ENCODE results near the gene VAX1. TPM values are rescaled to one million over a fixed set of nuclear protein-coding genes. Genes with fewer than 3 reads are reported as not detected.
"Not testable (repeated sequence)": the region's sequence is repeated elsewhere in the genome, so short reads cannot be mapped to it uniquely, and the experiment has no call there.

VAX1 gene
- polyA plus RNA-seq, 6 donors from 2014 or later = not detected

DNA sequence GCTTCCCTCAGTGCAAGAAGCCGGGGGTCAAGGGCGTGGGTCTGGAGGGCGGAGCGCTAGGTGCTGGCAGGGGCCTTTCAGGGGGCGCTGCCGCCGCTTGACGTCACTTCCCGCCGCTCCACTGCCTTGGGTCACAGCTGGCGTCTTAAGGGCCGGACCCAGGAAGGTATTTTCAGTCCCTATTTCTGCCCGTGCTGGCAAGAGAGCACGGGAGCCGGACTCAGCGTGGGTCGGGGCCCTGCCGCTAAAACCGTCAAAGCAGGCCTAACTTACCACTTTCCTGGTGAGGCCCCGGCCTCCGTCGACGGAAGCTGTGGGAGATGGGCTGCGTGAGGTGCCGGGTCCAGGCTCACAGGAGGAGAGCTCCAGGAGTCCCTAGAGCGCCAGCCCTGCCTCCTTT is 12.0 kb downstream of the VAX1 start:
- Mint-ChIP-seq H3K27me3 (peaks cover 48 to 52% (median 49%) of the 10 kb centered on the region in 3 donors), H3K27ac (no peak overlapping the region), H3K4me1 (peaks cover 0 to 6% (median 2%) of the 10 kb centered on the region in 3 donors), H3K36me3 (peaks cover 0 to 14% of the 10 kb centered on the region in 2 donors), H3K9me3 (peaks cover 0 to 11% (median 4%) of the 10 kb centered on the region in 7 donors), H3K4me3 (no peak overlapping the region)
- ATAC-seq (ENCODE audit: low read depth in 2 of 2) (no peak), DNase-seq (no peak)

DNA sequence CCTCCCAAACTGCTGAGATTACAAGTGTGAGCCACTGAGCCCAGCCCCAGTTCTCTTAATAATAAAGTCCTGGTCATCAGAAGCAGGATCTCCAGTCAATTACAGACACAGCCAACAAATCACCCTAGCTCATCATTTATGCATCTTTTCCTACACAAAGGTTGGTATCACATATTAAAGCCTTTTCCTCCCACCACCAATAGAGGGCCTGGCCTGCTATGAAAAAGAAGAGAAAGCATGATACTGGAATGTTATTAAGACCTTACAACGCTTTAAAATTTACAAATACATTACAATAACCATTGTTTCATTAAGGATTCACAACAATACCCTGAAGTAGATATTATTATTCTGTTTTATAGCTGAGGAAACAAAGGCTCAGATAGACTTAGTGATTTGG is 25.9 kb downstream of the VAX1 start:
- Mint-ChIP-seq H3K9me3 (peaks cover 0 to 8% (median 2%) of the 10 kb centered on the region in 7 donors), H3K4me3 (no peak overlapping the region), H3K27ac (no peak overlapping the region), H3K27me3 (peaks cover 8 to 25% (median 11%) of the 10 kb centered on the region in 3 donors), H3K4me1 (no peaks in the 10 kb centered on the region), H3K36me3 (peaks cover 0 to 5% of the 10 kb centered on the region in 2 donors)
- DNase-seq (no peak), ATAC-seq (ENCODE audit: low read depth in 2 of 2) (no peak)

DNA sequence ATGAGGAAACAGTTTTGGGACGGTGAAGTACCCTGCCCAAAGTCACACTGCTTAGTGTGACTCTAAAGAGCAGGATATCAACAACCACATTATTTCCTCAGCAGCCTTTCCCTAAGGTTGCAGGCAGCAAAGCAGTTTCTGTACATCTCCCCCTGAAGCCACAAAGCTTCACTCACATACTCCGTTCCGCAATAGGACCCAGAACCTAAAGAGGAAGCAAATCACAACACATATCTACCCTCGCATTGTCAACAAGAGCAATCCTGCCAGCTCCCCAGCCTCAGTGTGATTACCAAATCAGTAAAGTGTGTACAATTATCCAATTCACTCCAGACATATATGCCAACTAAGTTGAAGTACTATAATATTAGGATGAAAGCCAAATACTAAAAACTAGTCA is 30.8 kb downstream of the VAX1 start:
- H3K27ac Mint-ChIP-seq = no peak overlapping the region
- peaks cover 0 to 13% (median 6%) of the 10 kb centered on the region in 7 donors for H3K9me3 Mint-ChIP-seq
- DNase-seq = no peak
- ATAC-seq (ENCODE audit: low read depth in 2 of 2) = no peak
- no peak overlapping the region for H3K4me3 Mint-ChIP-seq
- peaks cover 0 to 6% of the 10 kb centered on the region in 2 donors for H3K36me3 Mint-ChIP-seq
- H3K27me3 Mint-ChIP-seq = peaks cover 8 to 14% (median 12%) of the 10 kb centered on the region in 3 donors
- no peaks in the 10 kb centered on the region for H3K4me1 Mint-ChIP-seq

DNA sequence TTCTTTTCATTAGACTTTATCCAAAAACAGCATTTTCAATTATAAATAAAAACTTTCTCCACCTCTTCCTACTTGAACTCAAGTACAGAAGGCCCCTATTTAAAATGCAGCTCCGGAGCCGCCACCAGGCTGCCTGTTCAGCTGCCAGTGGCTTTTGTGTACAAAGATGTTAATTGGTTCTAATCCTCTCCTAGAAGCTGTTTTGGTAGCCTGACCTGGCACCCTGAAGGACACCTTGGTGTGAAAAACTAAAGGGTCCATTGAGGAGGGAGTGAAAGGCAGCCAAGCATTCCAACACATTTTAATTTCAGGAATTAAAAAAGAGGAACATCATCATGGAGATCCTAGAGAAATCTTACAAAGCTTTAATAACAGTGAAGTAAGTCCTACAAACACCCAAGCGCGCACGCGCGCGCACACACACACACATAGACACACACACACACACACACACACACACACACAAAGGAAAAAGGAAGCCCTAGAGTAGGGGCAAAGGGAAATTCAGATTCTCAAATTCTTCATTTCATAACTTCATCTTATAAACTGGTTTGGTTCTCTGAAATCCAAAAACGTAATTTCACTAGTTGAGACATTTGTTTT is 41.4 kb downstream of the VAX1 start:
- DNase-seq = no peak
- H3K4me1 Mint-ChIP-seq = no peaks in the 10 kb centered on the region
- no peaks in the 10 kb centered on the region for H3K36me3 Mint-ChIP-seq
- H3K27ac Mint-ChIP-seq = no peak overlapping the region
- ATAC-seq (ENCODE audit: low read depth in 2 of 2) = no peak
- peaks cover 0 to 4% (median 0%) of the 10 kb centered on the region in 7 donors for H3K9me3 Mint-ChIP-seq
- no peak overlapping the region for H3K4me3 Mint-ChIP-seq
- H3K27me3 Mint-ChIP-seq = peaks cover 0 to 10% (median 0%) of the 10 kb centered on the region in 3 donors

DNA sequence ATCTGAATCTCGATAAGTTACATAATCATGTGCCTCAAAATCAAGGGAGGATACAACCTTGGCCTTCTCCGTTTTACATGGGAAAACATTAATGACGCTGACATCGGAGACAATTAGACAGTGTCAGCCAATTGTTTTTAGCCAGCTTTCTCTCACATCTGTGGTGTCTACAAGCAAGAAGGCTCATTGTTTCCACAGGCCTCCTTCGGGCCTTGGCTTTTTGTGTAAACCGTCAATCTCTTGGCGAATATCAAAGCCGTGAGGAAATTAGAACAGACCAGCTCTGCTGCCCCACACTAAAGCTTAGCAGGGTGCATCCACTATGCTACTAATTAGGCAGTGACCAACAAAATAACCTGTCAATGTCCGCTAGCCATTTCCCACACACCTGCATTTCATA is 43.2 kb downstream of the VAX1 start:
- no peak overlapping the region for H3K4me3 Mint-ChIP-seq
- ATAC-seq (ENCODE audit: low read depth in 2 of 2) (no peak), DNase-seq (no peak)
- peaks cover 0 to 4% (median 0%) of the 10 kb centered on the region in 7 donors for H3K9me3 Mint-ChIP-seq
- H3K27ac Mint-ChIP-seq = no peak overlapping the region
- H3K27me3 Mint-ChIP-seq = peaks cover 0 to 15% (median 0%) of the 10 kb centered on the region in 3 donors
- no peaks in the 10 kb centered on the region for H3K36me3 Mint-ChIP-seq
- H3K4me1 Mint-ChIP-seq = no peaks in the 10 kb centered on the region

GRCh38 chr10:117092386-117092785 is 45.7 kb downstream of the VAX1 start:
- no peak for DNase-seq
- peaks cover 0 to 4% (median 0%) of the 10 kb centered on the region in 7 donors for H3K9me3 Mint-ChIP-seq
- H3K4me1 Mint-ChIP-seq = no peaks in the 10 kb centered on the region
- no peaks in the 10 kb centered on the region for H3K36me3 Mint-ChIP-seq
- no peak overlapping the region for H3K27ac Mint-ChIP-seq
- peaks cover 0 to 10% (median 9%) of the 10 kb centered on the region in 3 donors for H3K27me3 Mint-ChIP-seq
- H3K4me3 Mint-ChIP-seq = no peak overlapping the region
- no peak for ATAC-seq (ENCODE audit: low read depth in 2 of 2)

GRCh38 chr10:117090834-117091233 is 47.2 kb downstream of the VAX1 start:
- Mint-ChIP-seq H3K27me3 (peaks cover 0 to 17% (median 9%) of the 10 kb centered on the region in 3 donors), H3K4me3 (no peak overlapping the region), H3K36me3 (no peaks in the 10 kb centered on the region), H3K27ac (no peak overlapping the region), H3K4me1 (no peaks in the 10 kb centered on the region), H3K9me3 (peaks cover 0 to 6% (median 0%) of the 10 kb centered on the region in 7 donors)
- DNase-seq (no peak), ATAC-seq (ENCODE audit: low read depth in 2 of 2) (no peak)

GRCh38 chr10:117087521-117087920 is 50.5 kb downstream of the VAX1 start:
- Mint-ChIP-seq H3K36me3 (no peaks in the 10 kb centered on the region), H3K27ac (no peak overlapping the region), H3K27me3 (peaks cover 0 to 15% (median 14%) of the 10 kb centered on the region in 3 donors), H3K4me1 (no peaks in the 10 kb centered on the region), H3K9me3 (peaks cover 0 to 9% (median 3%) of the 10 kb centered on the region in 7 donors), H3K4me3 (no peak overlapping the region)
- ATAC-seq (ENCODE audit: low read depth in 2 of 2) = no peak
- no peak for DNase-seq

DNA sequence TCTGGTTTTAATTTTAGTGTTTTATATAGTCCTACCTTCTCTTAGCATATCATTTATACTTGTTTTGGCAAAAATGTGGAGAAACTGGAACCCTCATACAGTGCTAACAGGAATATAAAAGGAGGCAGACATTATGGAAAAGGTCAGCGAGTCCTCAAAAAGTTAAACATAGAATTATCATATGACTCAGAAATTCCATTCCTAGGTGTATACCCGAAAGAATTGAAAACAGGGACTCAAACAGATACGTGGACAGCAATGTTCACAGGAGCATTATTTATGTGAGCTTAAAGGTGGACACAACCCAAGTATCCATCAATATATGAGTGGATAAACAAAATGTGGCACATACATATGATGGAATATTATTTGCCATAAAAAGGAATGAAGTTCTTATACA is 51.5 kb downstream of the VAX1 start:
- Mint-ChIP-seq H3K4me1 (no peaks in the 10 kb centered on the region), H3K4me3 (no peak overlapping the region), H3K9me3 (peaks cover 0 to 9% (median 3%) of the 10 kb centered on the region in 7 donors), H3K36me3 (no peaks in the 10 kb centered on the region), H3K27me3 (peaks cover 0 to 14% (median 12%) of the 10 kb centered on the region in 3 donors), H3K27ac (no peak overlapping the region)
- DNase-seq = no peak
- ATAC-seq (ENCODE audit: low read depth in 2 of 2) = no peak

DNA sequence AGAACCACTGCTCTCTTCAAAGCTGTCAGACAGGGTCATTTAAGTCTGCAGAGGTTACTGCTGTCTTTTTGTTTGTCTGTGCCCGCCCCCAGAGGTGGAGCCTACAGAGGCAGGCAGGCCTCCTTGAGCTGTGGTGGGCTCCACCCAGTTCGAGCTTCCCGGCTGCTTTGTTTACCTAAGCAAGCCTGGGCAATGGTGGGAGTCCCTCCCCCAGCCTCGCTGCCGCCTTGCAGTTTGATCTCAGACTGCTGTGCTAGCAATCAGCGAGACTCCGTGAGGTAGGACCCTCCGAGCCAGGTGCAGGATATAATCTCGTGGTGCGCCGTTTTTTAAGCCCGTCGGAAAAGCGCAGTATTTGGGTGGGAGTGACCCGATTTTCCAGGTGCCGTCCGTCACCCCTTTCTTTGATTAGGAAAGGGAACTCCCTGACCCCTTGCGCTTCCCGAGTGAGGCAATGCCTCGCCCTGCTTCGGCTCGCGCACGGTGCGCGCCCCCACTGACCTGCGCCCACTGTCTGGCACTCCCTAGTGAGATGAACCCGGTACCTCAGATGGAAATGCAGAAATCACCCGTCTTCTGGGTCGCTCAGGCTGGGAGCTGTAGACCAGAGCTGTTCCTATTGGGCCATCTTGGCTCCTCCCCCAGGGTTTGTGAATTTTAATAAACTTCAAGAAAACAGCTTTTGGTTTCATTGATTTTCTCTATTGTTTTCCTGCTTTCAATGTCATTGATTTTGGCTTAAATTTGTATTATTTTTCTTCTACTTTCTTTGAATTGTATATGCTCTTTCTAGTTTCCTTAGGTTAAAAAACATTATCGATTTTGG is 53.4 kb downstream of the VAX1 start:
- peaks cover 0 to 14% (median 7%) of the 10 kb centered on the region in 3 donors for H3K27me3 Mint-ChIP-seq
- not testable (repeated sequence) for H3K4me3 Mint-ChIP-seq; H3K9me3 Mint-ChIP-seq; H3K27ac Mint-ChIP-seq; ATAC-seq (ENCODE audit: low read depth in 2 of 2); H3K36me3 Mint-ChIP-seq; H3K4me1 Mint-ChIP-seq; DNase-seq

Other genes starting within 250 kb of the VAX1 start
- gene SHTN1, start 133.1 kb downstream of the VAX1 start, polyA plus RNA-seq (ENCODE audit: low read depth in 6 of 6) = not detected
- gene KCNK18, start 59.2 kb upstream of the VAX1 start, polyA plus RNA-seq (ENCODE audit: low read depth in 6 of 6) = not detected
- under 1 TPM in 4 of 6 donors, not detected in 2; 0.08 to 0.39 (median 0.19) TPM for gene SLC18A2, start 102.8 kb upstream of the VAX1 start, polyA plus RNA-seq (ENCODE audit: low read depth in 6 of 6)
- 10 to 100 TPM in 1 of 6 donors, 1 to 10 TPM in 5; 2.0 to 12.0 (median 6.5) TPM for gene PDZD8, start 237.2 kb upstream of the VAX1 start, polyA plus RNA-seq (ENCODE audit: low read depth in 6 of 6)

Data from naive B cell (primary cell).